Fibroblast of villous mesenchyme (primary cell): Measurements from ENCODE around the gene LEKR1. TPM values are rescaled to one million over a fixed set of nuclear protein-coding genes. Genes with fewer than 3 reads are reported as not detected.
A peak's percentile ranks its signal among the peaks of the same experiment; 100 is the strongest.

Experiments used
- DNase-seq: peaks from one replicate; pipeline ENCODE4 v3.0.0-alpha.2; 2010; ENCODE audit warnings: low read depth
- H3K4me3 ChIP-seq: 2 replicates; pipeline ENCODE4 v1.5.1; 2011; ENCODE audit warnings: low read depth, mild to moderate bottlenecking, low read length
- total RNA-seq: library from RNA; depleted of rRNA; stranded (reverse); fragments of >200 nt; gene quantifications from 2 replicates; pipeline ENCODE4 v1.2.3, GENCODE V29; 2012
- TF ChIP-seq, protein P1 (sequence below): IDR thresholded peaks from 2 replicates; pipeline ENCODE4 v1.5.1; 2012; ENCODE audit warnings: low read depth, mild to moderate bottlenecking, low read length; ENCODE audit not compliant: insufficient read depth

LEKR1 gene
- total RNA-seq, 1 donor, result 0.86 TPM

DNA sequence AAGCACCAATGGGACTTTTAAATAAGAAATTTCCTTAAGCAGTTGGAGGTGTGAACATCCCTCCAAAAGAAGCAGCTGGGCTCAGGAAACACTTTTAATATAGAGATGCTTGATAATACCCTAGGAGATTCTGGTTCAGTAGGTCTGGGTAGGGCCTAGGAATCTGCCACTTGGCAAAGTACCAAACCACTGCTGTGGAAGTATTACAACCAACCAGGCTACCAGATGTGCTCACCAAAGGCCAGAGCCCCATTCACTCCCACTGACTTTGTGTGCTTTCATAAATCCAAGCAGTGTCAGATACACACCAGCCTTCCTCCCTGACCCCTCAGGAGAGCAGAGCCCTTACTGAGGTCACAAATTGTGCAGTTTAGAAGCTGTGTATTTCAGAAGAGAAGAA is 171.2 kb downstream of the LEKR1 start:
- peak; percentile 33 for DNase-seq
- TF ChIP-seq, protein P1, sequence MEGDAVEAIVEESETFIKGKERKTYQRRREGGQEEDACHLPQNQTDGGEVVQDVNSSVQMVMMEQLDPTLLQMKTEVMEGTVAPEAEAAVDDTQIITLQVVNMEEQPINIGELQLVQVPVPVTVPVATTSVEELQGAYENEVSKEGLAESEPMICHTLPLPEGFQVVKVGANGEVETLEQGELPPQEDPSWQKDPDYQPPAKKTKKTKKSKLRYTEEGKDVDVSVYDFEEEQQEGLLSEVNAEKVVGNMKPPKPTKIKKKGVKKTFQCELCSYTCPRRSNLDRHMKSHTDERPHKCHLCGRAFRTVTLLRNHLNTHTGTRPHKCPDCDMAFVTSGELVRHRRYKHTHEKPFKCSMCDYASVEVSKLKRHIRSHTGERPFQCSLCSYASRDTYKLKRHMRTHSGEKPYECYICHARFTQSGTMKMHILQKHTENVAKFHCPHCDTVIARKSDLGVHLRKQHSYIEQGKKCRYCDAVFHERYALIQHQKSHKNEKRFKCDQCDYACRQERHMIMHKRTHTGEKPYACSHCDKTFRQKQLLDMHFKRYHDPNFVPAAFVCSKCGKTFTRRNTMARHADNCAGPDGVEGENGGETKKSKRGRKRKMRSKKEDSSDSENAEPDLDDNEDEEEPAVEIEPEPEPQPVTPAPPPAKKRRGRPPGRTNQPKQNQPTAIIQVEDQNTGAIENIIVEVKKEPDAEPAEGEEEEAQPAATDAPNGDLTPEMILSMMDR, result no peak
- no peak overlapping the region for H3K4me3 ChIP-seq

DNA sequence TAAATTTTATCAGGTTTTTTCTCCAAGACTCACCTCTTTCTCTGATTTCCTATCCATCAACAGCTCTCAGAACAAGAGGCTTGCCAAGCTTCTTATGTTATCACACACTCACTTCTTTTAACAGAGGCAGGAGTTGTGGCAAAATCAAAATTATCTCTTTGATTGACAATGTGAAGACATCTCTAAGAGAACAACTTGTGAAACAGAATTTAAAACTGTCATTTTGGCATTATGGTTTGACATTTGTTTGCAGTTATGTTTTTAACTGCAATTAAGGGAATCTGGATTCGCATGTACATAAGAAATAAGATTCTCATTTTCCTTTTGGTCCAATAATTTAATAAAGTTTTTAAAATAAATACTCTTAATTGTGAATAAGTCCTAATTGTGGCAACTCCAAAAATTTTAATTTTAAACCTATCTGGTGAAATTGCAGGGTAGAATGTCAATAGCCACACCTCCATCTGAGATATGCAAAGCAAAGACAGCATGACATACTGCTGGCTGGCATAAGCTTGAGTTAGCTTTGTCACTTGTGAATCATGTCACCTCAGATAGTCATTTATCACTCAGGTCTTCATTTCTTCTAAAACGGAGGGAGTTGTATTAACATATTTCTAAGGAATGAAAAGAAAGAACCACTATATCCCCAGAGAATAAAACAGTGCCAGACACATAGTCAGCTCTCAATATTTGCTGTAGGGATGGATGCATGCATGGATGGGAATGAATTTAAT is 175.2 kb downstream of the LEKR1 start:
- TF ChIP-seq, protein P1, result no peak
- DNase-seq, result no peak
- H3K4me3 ChIP-seq, result no peak overlapping the region

DNA sequence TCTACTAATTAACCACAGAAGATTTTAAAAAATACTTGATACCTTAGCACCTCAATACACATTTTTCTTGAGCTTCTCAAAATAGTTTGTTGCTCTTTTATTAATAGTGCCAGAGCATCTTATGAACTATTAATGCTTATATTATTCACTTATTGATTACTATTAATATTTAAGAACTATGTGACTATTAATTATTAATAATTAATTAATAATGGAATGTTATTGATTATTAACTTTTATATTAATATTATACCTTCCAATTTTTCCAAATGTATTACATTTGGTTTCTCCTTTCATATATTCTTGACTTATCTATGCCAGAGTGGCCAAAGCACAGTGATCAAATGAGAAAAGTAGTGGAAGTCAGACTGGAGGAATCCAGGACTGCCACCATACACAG is 195.5 kb downstream of the LEKR1 start:
- DNase-seq, result no peak
- TF ChIP-seq, protein P1, result no peak
- H3K4me3 ChIP-seq, result no peak overlapping the region

DNA sequence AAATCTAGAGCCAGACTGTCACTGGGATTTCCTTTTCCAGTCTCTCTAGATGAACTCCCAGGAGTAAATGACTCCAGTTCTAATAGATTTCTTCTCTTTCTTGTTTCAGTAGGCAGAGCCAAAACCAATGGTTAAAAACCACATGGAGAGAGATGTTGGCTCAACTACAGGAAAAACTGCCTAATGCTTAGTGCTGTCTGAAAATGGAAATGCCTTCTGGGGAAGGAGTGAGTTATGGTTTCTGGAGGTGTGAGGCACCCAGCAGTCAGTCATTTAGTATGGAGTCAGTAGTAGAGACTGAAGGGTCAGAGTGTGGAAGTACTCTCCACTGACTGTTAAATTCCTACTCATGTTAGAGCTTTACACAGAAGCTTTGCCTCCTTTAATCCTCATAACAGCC is 197.1 kb downstream of the LEKR1 start:
- TF ChIP-seq, protein P1, result no peak
- no peak overlapping the region for H3K4me3 ChIP-seq
- no peak for DNase-seq

DNA sequence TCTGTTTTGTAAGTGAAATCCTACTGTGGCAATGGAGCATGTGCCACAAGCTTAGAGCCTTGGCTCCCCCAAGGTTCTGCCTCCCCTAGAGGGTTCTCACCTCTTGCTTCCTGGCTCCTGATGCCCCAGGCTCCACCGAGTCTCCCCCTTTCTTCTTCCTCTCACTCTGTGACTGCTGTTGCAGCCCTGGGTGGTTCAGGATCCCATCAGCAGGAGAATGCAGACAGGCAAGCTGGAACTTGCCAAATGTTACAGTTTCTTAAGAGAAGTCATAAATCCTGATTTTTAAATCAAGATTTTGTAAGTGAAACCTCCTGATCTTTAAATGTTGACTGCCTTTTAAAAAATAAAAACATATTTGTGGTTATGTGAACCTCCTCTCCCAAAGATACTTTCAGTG is 199.9 kb downstream of the LEKR1 start:
- TF ChIP-seq, protein P1, result no peak
- peak; percentile 54 for DNase-seq

DNA sequence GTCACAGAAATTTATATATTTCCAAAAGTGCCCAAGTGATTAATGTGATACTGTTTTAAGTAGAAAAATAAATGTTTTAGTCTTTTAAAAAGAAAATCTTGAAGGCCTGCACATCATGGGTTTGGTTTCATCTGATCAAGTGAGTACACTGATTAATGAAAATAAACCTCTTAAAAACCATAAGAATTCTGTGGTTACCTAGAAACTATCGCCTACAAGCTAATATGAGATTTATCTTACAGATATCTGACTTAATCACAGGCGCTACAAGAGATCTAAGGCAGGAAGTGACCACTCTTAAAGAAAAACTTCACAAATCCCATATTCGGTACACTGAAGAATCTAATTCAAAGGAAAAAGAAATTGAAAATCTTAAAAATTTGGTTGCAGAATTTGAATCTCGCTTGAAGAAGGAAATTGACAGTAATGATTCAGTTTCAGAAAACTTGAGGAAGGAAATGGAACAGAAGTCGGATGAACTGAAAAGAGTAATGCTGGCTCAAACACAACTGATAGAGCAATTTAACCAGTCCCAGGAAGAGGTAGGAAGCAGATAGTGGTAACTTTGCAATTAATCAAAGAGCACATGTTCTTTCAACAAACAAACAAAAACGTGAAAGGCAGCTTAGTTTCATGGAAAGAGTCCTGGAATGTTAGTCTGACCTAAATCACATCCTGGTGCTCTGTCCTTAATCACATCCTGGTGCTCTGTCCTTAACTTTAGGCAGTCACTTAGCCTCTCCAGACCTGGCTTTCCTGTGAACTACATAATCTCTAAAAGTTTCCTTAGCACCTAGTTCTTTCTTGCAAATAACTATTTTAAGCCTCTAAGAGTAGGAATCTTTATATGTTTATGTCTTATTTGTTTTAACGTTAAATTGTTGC is 201.9 kb downstream of the LEKR1 start:
- no peak for DNase-seq

More for the DNA sequence above, 199.9 kb downstream of the LEKR1 start:
- H3K4me3 ChIP-seq, result no peak overlapping the region

More for the DNA sequence above, 201.9 kb downstream of the LEKR1 start:
- TF ChIP-seq, protein P1, result no peak
- no peak overlapping the region for H3K4me3 ChIP-seq
